GM21529 (cell line): Measurements from ENCODE around the gene NODAL.
"Not testable (repeated sequence)": the region's sequence is repeated elsewhere in the genome, so short reads cannot be mapped to it uniquely, and the experiment has no call there.

Experiments
- ATAC-seq: cut with Tn5 transposase; IDR thresholded peaks from one replicate; pipeline ENCODE4 v1.9.1; 2021; ENCODE audit not compliant: unreplicated experiment

The NODAL gene

DNA sequence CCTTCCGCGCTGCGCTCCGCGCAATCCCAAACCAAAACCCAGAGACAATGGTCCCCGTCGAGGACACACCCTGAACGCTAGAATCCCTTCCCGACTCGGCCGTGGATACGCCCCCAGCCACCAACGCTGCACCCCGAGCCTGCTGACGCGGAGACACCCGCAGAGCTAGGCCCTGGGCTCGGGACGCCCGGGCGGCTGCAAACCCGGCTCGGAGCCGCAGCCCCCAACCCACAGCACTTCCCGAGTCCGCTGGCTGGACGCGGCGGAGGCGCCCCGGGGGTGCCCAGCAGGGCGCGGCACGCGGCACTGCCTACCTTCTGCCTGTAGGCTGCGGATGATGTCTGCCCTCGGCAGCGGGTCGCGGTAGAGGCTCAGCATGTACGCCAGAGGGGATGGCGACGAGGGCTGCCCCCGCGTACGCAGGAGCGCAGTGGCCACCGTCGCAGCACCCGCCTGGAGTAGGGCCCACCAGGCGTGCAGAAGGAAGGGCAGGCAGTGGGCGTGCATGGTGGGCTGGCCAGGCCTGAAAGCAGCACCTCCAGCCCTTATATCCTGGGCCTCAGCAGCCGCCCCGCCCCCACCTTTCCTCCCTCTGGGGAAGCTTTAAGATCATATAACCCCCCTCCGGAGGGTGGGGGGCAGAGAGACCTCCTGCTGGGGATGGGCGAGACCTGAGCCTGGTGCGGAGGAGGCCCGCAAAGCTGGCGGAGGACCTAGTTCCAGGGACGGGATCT lies at the start of gene NODAL:
TSS of gene NODAL (minus strand) at position 521 of the 734 bp plus-strand sequence. CDS start at position 507, 14 bp downstream.
- no peak for ATAC-seq

DNA sequence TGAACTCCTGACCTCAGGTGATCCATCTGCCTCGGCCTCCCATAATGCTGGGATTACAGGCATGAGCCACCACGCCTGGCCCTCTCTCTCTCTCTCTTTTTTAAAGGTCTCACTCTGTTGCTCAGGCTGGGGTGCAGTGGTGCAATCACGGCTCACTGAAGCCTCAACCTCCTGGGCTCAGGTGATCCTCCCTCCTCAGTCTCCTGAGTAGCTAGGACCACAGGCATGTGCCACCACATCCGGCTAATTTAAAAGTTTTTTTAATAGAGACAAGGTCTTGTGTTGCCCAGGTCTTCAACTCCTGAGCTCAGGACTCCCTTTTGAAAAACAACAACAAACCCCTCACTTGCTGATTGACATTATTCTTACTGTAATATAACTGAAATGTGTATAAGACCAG lies 48.7 kb upstream of the NODAL start:
- ATAC-seq = no peak

DNA sequence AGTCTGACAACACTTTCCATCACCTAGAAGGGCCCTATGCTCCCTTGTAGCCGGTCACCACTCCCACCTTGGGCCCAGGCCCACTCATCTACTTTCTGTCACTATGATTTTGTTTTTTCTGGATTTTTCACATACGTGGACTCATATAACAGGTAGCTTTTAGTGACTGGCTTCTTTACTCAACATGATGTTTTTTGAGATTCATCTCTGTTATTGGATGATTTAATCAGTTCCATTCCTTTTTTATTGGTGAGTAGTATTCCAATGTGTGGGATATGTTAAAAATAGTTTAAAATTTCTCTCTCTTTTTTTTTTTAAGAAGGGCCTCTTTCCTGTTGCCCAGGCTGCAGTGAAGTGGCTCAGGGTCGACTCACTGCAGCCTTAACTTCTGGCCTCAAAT lies 46.3 kb upstream of the NODAL start:
- ATAC-seq = no peak

DNA sequence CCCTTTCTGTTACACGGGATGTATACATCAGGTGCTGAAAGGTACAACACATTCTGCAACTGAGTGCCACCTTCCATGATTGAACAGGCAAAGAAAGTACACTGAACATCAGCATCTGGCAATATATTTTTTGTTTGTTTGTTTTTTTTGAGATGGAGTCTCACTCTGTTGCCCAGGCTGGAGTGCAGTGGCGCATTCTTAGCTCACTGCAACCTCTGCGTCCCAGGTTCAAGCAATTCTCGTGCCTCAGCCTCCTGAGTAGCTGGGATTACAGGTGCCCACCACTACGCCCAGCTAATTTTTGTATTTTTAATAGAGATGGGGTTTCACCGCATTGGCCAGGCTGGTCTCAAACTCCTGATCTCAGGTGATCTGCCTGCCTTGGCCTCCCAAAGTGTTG lies 42.4 kb upstream of the NODAL start:
- ATAC-seq = not testable (repeated sequence)

DNA sequence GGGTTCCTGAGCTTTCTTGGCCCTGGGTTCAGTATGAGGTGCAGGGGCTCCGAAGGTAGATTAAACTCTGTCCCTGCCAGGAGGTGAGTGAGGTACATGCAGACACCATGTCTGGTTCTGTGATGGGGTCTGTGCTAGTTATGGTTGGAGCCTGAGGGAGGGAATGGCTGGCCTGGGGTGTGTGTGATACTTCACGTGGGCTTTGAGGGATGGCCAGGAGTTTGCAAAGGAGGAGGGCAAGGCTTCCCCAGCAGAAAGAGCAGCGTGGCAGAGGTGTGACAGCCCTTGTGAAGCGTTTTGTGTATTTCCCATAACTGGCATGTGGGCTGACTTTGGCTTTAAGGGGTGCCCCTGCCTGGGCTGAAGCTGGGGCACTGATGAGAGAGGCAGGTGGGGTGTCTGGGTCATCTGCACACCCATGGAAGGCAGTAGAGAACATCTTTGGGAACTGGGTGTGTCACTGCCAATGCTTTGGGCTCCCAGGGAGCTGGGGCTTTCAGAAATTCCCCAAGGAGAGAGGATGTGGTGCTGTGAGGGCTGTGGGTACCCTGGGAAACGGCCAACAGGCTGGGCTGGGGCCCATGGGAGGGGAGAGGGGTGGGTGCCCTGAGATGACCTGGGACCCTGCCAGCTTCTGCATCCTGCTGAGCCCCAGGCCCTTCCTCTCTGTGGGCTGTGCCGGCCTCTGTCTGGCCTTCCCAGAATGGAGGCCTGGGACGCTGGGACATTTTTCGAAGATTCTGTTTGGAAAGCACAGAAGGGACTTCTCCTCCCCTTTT lies 41.7 kb upstream of the NODAL start:
- no peak for ATAC-seq

DNA sequence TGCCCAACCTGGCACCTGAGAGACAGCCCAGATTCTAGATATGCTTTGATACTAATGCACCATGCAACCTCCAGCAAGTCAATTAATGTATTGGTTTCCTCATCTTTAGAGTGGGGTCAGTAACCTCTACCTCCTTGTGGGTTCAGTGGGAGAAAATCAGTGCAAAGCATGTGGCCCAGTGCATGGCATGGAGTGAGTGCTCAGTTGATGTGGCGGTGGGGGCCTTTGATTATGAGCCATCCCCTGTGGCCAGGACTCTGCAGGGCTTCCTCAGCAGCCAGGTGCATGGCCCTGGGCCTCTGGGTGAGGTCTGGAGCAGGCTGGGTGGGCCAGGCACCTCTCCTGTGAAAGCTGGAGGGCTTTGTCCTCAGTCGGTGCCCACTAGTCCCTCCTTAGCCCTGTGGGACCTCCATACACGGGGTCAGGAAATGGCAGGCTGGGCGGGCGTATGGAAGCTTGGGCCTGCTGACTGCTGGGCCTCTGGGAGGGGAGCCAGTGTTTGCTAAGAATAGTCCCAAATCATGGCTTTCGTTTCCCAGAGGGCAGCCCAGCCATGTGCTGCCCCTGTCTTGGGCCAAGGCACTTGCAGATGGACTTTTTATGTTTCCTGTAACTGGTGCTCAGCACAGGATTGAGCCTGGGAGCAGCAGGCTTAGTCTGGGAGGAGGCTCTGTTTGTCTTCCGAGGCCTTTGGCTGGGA lies 40.5 kb upstream of the NODAL start:
- ATAC-seq = no peak

DNA sequence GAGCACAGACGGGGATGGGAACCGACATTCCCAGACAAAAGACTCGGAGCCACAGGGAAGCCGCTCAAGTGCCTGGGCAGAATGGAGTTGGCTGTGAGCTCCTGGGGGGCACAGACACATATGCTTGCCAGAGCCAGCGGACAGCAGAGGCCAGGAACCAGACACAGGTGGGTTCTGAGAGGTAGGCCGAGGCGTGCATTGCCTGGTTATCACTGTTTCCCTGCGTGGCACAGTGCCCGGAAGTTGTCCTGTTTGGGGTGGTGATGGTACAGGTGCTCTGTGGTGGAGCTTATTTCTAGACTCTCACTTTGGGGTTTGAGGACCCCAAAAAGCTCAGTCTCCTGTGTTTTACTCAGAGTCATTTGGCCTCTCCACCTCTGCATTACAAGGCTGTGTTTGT lies 39.6 kb upstream of the NODAL start:
- ATAC-seq = no peak

DNA sequence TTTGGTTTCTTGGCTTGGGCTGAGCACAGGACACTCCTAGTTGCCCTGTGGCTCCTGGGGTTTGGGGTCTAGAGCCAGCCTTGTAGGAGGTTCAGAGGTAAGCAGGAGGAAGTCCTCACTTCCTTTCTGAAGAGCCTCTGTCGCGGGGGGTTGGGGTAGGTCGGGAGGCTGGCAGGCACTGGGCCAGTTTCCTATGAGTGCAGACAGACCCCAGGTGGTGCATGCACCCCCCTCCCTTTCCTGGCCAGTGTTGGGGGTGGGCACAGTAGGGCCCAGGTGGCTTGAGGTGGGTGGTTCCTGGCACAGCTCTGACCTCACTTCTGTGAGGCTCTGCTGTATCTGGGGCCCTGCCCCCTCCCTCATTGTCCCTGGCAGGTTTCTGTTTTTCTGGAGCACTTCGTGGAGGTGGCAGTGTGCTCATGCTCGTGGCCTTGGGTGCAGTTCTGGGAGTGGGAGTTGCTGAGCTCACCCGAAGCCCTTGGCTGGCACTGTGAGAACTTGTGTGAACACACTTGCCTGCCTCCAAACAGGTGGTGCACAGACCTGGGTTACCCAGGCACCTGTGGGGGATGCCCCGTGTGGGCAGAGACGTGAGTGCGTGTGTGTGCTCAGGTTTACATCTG lies 38.9 kb upstream of the NODAL start:
- ATAC-seq = peak; percentile 30

DNA sequence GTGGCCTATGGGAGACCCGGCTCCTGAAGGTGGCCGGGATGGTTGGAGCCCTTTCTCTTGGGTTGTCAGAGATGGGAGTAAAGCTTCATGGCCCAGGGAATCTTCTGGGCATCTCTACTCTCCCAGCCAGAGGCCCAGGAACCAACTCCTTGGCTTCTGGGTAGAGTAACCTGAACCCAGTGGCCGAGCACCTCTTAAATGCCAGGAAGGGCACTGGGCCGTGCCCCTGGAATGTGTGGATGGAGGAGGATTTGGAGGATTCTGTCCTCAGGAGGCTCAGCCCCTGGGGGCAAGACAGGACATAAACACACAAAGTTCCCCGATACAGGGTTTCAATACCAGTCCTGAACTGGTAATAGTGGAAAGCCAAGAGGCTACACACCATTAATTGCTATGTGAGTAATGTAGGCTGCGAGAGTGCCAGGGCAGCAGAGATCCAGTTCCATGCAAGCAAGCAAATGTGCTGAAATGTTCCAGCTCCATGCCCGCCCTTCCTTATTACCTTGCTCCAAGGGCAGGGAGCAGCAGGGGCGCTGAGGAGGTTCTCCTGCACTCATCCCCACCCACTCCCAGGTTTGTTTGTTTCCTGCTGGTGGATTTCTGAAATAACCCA lies 38.3 kb upstream of the NODAL start:
- ATAC-seq = no peak

DNA sequence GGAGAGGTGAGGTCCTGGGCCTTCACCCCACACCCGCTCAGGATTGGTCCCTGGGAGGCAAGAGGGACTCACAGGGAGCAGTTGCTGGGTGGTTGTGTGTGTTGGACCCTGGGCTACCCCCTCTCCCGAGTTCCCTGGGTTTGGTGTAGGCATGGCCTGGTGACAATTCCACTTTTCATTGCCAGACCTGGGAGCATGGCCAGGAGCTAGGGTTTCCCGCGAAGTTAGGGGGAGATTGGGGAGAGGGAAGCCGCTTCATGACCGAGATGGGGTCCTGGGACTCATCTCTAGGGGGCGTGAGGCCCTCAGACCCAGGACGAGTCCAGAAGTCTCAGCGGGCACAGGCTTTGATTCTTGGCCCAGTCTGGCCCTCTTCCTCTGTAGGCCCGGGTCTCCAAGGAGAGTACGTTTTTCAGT lies 37.7 kb upstream of the NODAL start:
- no peak for ATAC-seq

DNA sequence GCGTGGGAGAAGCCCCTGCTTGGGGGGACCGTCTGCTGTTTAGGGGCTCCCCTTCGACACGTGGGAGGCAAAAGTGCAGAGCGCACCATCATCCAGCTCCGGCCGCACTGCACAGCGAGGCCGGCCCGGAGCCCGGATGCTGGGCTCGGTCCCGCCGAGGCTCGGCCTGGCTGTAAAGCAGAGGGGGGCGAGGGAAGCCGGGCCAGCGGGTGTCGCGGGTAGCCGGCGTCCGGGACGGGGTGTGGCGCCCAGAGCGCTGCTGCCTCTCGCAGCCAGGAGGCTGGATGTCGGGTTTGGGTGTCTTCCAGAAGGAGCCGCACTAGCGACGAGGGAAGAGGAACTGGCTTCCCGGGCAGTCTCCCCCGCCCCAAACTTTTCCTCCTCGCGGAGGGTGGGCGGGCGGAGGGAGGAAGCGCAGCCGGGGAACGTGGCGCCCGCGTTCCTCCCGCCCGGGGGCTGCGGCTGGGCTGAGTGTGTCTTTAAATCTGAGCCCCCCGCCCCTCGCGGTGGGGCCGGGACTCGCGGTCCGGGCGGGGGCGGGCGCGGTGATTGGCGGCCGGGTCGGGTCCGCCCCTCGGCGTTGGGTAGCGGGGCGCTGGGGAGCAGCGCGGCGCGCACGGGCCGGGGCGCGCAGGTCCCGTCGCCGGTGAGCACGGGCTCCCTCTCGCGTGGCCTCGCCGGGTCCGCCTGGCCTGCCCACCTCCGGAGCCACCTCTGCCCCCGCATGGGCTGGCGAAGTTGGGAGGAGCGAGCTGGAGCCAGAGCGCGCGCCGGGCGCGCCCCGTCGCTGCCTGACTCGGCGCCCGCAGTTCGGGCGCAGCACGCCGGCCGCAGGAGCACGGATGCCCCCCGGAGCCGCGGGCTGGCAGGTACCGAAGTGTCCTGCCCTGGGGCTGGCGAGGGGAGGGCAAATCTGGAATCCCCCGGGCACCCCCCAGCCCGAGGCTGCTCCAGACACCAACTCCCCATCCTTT lies 37.0 kb upstream of the NODAL start, which contains the start of gene PALD1:
TSS of gene PALD1 (plus strand) at position 577 of the 974 bp plus-strand sequence. CDS start 47,185 bp downstream, outside the sequence.
- no peak for ATAC-seq

DNA sequence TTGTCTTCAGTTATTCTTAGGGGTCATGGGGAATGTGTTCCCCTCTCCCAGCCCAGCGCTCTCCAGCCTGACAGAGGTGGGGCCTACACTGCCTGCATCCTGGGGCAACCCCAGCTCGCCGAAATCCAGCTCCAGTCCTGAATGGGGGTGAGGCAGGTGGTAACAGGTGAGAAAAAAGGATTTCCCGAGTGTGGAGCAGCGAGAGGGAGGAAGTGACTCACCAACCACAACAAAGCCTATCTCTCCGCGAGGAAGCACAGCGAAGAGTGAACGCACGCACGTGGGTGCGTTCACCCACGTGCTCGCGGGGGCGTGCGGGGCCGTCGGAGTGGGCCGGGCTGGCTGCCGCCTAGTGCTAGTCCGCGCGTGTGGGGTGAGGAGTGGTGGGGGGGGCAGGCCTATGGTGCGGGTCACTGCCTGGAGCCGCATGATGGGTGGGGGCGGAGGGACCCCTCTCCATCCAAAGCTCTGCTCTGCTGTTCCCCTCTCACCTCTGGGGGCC lies 36.2 kb upstream of the NODAL start:
- no peak for ATAC-seq

DNA sequence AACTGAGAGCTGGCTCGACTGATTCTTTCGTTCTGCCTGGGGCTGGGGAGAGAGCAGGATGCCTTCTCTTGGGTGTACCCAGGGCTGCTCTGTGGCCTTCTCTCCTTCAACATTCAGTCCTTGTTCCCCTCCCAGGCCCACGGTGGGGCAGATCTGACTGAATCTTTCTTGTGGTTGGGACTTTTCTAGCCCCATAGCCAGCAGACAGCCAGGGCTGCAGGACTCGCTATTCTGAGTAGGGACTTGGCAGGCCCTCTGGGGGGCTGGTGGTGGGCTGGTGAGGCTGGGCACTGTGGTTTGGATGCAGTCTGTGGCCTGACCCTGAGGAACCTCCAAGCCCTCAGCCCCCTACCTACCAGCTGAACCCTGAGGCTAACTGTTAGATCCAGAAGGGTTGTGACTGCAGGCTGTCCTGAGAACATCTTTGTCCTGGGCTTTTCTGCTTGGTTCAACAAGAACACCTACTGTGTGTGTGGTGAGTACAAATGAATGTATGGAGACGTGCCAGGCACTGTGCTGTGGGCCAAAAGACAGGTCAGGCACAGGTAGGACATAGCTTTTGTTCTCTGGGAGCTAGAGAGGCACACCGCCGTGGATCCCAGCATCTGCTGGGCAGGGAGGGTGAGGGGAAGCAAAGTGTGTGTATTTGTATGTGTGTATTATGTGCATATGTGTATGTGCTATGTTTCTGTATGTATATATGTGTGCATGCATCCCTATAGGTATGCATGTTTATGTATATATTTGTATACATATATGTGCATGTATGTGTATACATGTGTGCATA lies 35.0 kb upstream of the NODAL start:
- no peak for ATAC-seq

DNA sequence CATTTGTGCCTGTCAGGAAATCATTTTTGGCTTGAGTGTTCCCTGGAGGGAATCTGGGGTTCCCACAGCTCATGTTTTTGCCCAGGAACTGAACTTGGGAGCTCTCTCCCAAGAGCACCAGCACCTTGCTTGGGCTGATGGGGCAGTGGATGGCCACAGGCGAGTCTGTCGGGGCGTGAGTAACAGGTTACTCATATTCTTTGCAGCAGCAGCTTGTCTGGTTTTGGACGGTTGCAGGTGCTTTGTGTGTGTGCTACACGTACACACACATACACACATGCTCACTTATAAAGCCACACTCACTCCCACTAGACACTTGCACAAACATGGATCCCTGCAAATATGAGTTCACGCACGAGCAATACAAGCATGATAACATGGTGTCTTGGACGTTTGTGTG lies 34.2 kb upstream of the NODAL start:
- no peak for ATAC-seq

DNA sequence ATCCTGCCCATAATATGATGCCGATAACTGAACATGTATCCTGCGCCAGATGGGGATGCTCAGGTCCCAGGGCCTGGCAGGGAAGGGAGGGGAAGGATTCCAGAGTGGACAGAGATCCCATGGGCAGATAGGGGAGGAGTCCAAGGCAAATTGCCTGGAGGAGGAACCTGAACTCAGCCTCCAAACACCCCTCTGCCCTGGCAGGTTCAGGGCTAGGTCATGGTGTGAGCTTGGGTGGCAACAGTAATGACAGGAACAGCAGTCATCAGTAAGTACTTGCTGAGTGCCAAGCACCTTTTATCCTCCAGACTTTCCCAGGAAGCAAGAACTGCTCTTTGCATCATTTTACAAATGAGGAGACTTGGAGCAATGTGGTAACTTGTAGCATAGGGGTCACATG lies 33.3 kb upstream of the NODAL start:
- ATAC-seq = no peak

DNA sequence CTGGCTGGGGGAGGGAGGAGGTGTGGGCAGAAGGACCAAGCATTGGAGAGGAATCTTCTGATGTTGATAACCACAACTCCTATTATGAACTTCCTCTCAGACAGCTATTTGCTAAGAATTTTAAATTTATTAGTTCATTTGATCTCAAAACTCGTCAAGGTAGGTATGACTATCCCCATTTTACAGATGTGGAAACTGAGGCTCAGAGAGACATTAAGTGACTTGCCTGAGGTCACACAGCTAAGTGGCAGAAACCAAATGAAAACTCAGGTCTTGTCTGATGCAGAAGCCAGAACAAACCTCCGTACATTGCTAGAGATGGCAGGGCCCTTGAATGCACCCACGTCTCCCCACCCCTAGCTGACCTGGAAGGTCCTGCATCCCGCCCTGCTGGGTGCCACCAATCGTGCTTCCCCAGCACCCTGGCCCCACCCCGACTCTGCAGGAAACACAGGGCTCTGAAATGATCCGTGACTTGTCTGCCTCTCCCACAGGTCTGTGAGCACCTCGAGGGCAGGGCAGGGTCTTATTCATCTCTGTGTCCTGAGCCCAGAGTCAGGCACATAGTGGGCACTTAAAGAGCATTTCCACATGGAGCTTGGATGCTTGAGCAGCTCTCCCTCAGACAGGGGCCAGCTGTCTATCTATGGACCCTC lies 31.4 kb upstream of the NODAL start:
- no peak for ATAC-seq

DNA sequence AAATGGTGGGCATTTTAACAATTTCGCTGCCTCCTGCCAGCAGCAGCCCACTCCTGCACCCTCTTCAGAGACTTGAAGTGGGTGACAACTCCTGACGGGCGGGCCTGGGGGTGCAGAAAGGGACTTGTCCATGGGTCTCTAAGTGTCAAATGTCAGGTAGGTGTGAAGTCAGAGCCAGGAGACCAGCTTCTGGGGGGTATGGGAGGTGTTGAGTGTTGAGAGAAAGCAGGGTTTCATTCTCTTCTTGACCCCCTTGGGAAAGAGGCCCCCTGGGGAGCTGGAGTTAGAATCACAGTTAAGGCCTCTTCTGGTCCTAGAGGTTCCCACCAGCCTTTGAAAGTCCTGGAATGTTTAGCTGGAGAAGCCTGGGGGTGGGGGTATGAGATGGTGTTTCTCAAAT lies 25.5 kb upstream of the NODAL start:
- ATAC-seq = no peak

DNA sequence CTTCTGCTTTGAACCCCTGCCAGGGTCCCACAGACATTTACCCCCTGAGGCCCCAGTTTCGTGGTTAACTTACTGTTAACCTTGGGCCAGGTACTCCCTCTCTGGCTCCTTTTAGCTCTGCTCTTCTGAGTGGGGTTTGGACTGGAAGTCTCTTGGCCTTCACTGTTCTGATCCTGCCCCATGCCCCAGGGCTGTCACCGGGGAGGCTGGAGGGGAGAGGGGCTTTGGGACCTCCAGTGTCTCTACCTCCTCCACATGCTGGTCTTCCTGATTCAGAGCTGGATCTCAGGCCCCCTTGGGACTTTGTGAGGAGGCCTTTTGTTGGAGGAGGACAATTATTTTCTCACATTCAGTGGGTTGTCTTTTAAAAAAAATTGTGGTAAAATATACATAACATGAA lies 24.4 kb upstream of the NODAL start:
- no peak for ATAC-seq
